Liver (tissue), 9 donors: Measurements from ENCODE around the gene NADSYN1. TPM values are rescaled to one million over a fixed set of nuclear protein-coding genes. Genes with fewer than 3 reads are reported as not detected.

ENCODE experiments used
- DNase-seq: peaks from one replicate; pipeline ENCODE4 v3.0.0-alpha.2; 2017; ENCODE audit warnings: low spot score
- H3K27ac ChIP-seq, 2 donors: one replicate each; pipeline ENCODE4 v1.7.0; 2013; ENCODE audit warnings: inconsistent platforms in 2 of 2, low read length in 2 of 2, control low read depth in 1 of 2, low read depth in 1 of 2, mild to moderate bottlenecking in 1 of 2
- H3K27me3 ChIP-seq, 4 donors: one replicate each; pipeline versions ENCODE4 v1.6.1 to v1.7.0; 2013; ENCODE audit warnings: low read length in 3 of 4, inconsistent platforms in 1 of 4, mild to moderate bottlenecking in 1 of 4, moderate library complexity in 1 of 4; ENCODE audit not compliant: control insufficient read depth in 4 of 4, insufficient read depth in 4 of 4
- H3K36me3 ChIP-seq, 4 donors: one replicate each; pipeline versions ENCODE4 v1.6.1 to v1.7.0; 2013; ENCODE audit warnings: low read length in 3 of 4, mild to moderate bottlenecking in 3 of 4, low read depth in 1 of 4, moderate library complexity in 1 of 4; ENCODE audit not compliant: control insufficient read depth in 4 of 4, insufficient read depth in 3 of 4
- H3K4me1 ChIP-seq, 4 donors: one replicate each; pipeline versions ENCODE4 v1.6.1 to v1.7.0; 2013; ENCODE audit warnings: low read length in 3 of 4, mild to moderate bottlenecking in 3 of 4, moderate library complexity in 1 of 4; ENCODE audit not compliant: control insufficient read depth in 4 of 4, insufficient read depth in 4 of 4
- H3K4me3 ChIP-seq, 3 donors: one replicate each; pipeline versions ENCODE4 v1.6.1 to v1.7.0; 2013; ENCODE audit warnings: low read length in 3 of 3, control low read depth in 1 of 3, low read depth in 1 of 3, mild to moderate bottlenecking in 1 of 3
- H3K9ac ChIP-seq, 2 donors: one replicate each; pipeline ENCODE4 v1.7.0; 2013; ENCODE audit warnings: low read length in 2 of 2, mild to moderate bottlenecking in 2 of 2, moderate library complexity in 2 of 2, control low read depth in 1 of 2, low read depth in 1 of 2
- H3K9me3 ChIP-seq, 4 donors: one replicate each; pipeline versions ENCODE4 v1.6.1 to v1.7.0; 2013; ENCODE audit warnings: low read length in 3 of 4; ENCODE audit not compliant: control insufficient read depth in 4 of 4
- ATF3 ChIP-seq: IDR thresholded peaks from 2 replicates; pipeline ENCODE4 v1.6.1; 2016; ENCODE audit warnings: antibody characterized with exemption
- EGR1 ChIP-seq, 2 donors: IDR thresholded peaks; 2 replicates each; pipeline ENCODE4 v1.6.1; 2016 to 2018; ENCODE audit warnings: antibody characterized with exemption in 2 of 2, low read depth in 2 of 2
- FOXA1 ChIP-seq: IDR thresholded peaks from 2 replicates; pipeline ENCODE4 v1.6.1; 2016; ENCODE audit warnings: antibody characterized with exemption
- FOXA2 ChIP-seq: IDR thresholded peaks from 2 replicates; pipeline ENCODE4 v1.6.1; 2016; ENCODE audit warnings: antibody characterized with exemption
- GABPA ChIP-seq, 2 donors: IDR thresholded peaks in 1 of 2; conservative IDR thresholded peaks in 1 of 2; 2 replicates each; pipeline ENCODE4 v1.6.1; 2016; ENCODE audit warnings: antibody characterized with exemption in 2 of 2, mild to moderate bottlenecking in 1 of 2, moderate library complexity in 1 of 2
- HNF4A ChIP-seq, 2 donors: conservative IDR thresholded peaks; 2 replicates each; pipeline ENCODE4 v1.6.1; 2016; ENCODE audit warnings: antibody characterized with exemption in 2 of 2, mild to moderate bottlenecking in 2 of 2
- JUND ChIP-seq, 2 donors: IDR thresholded peaks; 2 replicates each; pipeline ENCODE4 v1.6.1; 2016; ENCODE audit warnings: antibody characterized with exemption in 2 of 2
- NR2F2 ChIP-seq: IDR thresholded peaks from 2 replicates; pipeline ENCODE4 v1.6.1; 2016; ENCODE audit warnings: antibody characterized with exemption
- RAD21 ChIP-seq, 2 donors: IDR thresholded peaks; 2 replicates each; pipeline ENCODE4 v1.6.1; 2016; ENCODE audit warnings: antibody characterized with exemption in 2 of 2, mild to moderate bottlenecking in 2 of 2
- REST ChIP-seq: IDR thresholded peaks from 2 replicates; pipeline ENCODE4 v1.6.1; 2016; ENCODE audit warnings: antibody characterized with exemption, mild to moderate bottlenecking
- RXRA ChIP-seq, 2 donors: IDR thresholded peaks; 2 replicates each; pipeline ENCODE4 v1.6.1; 2017 to 2018; ENCODE audit warnings: antibody characterized with exemption in 2 of 2, mild to moderate bottlenecking in 1 of 2
- SP1 ChIP-seq: IDR thresholded peaks from 2 replicates; pipeline ENCODE4 v1.6.1; 2018; ENCODE audit warnings: antibody characterized with exemption, mild to moderate bottlenecking
- TAF1 ChIP-seq: conservative IDR thresholded peaks from 2 replicates; pipeline ENCODE4 v1.6.1; 2016; ENCODE audit warnings: antibody characterized with exemption, mild to moderate bottlenecking
- YY1 ChIP-seq: IDR thresholded peaks from 2 replicates; pipeline ENCODE4 v1.6.1; 2016; ENCODE audit warnings: antibody characterized with exemption, mild to moderate bottlenecking
- WGBS: extraction: QIAGEN DNeasy Blood & Tissue Kit; methylation state at CpG from one replicate; pipeline ENCODE4 v1.1.7; 2013; 5-methylcytosine and 5-hydroxymethylcytosine counted together
- polyA plus RNA-seq, 2 donors: library from polyadenylated mRNA; stranded (reverse) in 1 of 2; unstranded in 1 of 2; fragments of 200-250 nt in 1 of 2; fragments of >200 nt in 1 of 2; fragmentation: Nextera tagmentation in 1 of 2; extraction: Ambion mirVana in 1 of 2; gene quantifications; one replicate each; pipeline versions ENCODE4 v1.2.1 to v1.2.3, GENCODE V29; 2013 to 2015
- total RNA-seq, 2 donors: library from RNA; depleted of rRNA; stranded (reverse); fragments of >200 nt; gene quantifications; one replicate each; pipeline ENCODE4 v1.2.3, GENCODE V29; 2014
- TF ChIP-seq, protein P1 (sequence below): IDR thresholded peaks from 2 replicates; pipeline ENCODE4 v1.6.1; 2016; ENCODE audit warnings: antibody characterized with exemption
- TF ChIP-seq, protein P2 (sequence below): fragments of 150-350 bp; IDR thresholded peaks from 2 replicates; pipeline ENCODE4 v1.5.1; 2017; ENCODE audit warnings: improper control_type of control experiment, low read depth, low read length; ENCODE audit not compliant: missing input control
- TF ChIP-seq, protein P3 (sequence below): IDR thresholded peaks from 2 replicates; pipeline ENCODE4 v1.6.1; 2016; ENCODE audit warnings: antibody characterized with exemption
- donor health status: healthy.
- donor health status: healthy.
- donor health status: healthy.
- donor health status: healthy.
- donor health status: healthy.

The NADSYN1 gene
- total and polyA plus RNA-seq, 4 donors: 16.6 to 33.6 (median 22.2) TPM

GRCh38 chr11:71502871-71503435 is 50.0 kb downstream of the NADSYN1 start:
- 96% methylated on average over 15 of the region's 15 CpGs for WGBS
- TF ChIP-seq RXRA (IDR thresholded peaks at IDR 0.05) (no peak), ATF3 (no peak), EGR1 (IDR thresholded peaks at IDR 0.05; ENCODE audit: low read depth in 2 of 2) (no peak), RAD21 (IDR thresholded peaks at IDR 0.05) (no peak), TAF1 (no peak), FOXA1 (no peak), HNF4A (conservative IDR thresholded peaks at IDR 0.05) (no peak), SP1 (no peak), JUND (IDR thresholded peaks at IDR 0.05) (no peak), YY1 (no peak), GABPA (IDR thresholded peaks at IDR 0.05 in 1 of 2, conservative IDR thresholded peaks at IDR 0.05 in 1 of 2) (no peak), NR2F2 (no peak), REST (no peak), FOXA2 (no peak)
- TF ChIP-seq, protein P1, sequence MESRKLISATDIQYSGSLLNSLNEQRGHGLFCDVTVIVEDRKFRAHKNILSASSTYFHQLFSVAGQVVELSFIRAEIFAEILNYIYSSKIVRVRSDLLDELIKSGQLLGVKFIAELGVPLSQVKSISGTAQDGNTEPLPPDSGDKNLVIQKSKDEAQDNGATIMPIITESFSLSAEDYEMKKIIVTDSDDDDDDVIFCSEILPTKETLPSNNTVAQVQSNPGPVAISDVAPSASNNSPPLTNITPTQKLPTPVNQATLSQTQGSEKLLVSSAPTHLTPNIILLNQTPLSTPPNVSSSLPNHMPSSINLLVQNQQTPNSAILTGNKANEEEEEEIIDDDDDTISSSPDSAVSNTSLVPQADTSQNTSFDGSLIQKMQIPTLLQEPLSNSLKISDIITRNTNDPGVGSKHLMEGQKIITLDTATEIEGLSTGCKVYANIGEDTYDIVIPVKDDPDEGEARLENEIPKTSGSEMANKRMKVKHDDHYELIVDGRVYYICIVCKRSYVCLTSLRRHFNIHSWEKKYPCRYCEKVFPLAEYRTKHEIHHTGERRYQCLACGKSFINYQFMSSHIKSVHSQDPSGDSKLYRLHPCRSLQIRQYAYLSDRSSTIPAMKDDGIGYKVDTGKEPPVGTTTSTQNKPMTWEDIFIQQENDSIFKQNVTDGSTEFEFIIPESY: no peak
- TF ChIP-seq, protein P2, sequence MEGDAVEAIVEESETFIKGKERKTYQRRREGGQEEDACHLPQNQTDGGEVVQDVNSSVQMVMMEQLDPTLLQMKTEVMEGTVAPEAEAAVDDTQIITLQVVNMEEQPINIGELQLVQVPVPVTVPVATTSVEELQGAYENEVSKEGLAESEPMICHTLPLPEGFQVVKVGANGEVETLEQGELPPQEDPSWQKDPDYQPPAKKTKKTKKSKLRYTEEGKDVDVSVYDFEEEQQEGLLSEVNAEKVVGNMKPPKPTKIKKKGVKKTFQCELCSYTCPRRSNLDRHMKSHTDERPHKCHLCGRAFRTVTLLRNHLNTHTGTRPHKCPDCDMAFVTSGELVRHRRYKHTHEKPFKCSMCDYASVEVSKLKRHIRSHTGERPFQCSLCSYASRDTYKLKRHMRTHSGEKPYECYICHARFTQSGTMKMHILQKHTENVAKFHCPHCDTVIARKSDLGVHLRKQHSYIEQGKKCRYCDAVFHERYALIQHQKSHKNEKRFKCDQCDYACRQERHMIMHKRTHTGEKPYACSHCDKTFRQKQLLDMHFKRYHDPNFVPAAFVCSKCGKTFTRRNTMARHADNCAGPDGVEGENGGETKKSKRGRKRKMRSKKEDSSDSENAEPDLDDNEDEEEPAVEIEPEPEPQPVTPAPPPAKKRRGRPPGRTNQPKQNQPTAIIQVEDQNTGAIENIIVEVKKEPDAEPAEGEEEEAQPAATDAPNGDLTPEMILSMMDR: no peak
- TF ChIP-seq, protein P3, sequence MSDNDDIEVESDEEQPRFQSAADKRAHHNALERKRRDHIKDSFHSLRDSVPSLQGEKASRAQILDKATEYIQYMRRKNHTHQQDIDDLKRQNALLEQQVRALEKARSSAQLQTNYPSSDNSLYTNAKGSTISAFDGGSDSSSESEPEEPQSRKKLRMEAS: no peak
- no peaks in the 10 kb centered on the region for H3K27me3 ChIP-seq
- H3K36me3 ChIP-seq: peaks cover 3 to 25% (median 12%) of the 10 kb centered on the region in 4 donors
- H3K9ac ChIP-seq: no peak overlapping the region
- no peaks in the 10 kb centered on the region for H3K9me3 ChIP-seq
- no peak for DNase-seq
- H3K27ac ChIP-seq: no peak overlapping the region
- peaks cover 0 to 10% (median 1%) of the 10 kb centered on the region in 4 donors for H3K4me1 ChIP-seq
- no peak overlapping the region for H3K4me3 ChIP-seq
